ENCODE measurements around the gene HDAC4. TPM values are rescaled to one million over a fixed set of nuclear protein-coding genes. Genes with fewer than 3 reads are reported as not detected.

Gene HDAC4
- total and polyA plus RNA-seq, 9 of the 15 experiments (the other 6 are each of a cell fraction or from before 2014, with no cell fraction given): 0.11 to 20.2 (median 4.0) TPM

GRCh38 chr2:239197146-239197545 lies 203.7 kb downstream of the HDAC4 start:
- TF ChIP-seq SMAD4 (CRISPR knock-in tag; conservative IDR thresholded peaks at IDR 0.05) (no peak), TSC22D4 (tag; IDR thresholded peaks at IDR 0.05) (no peak), TAL1 (IDR thresholded peaks at IDR 0.05) (no peak), PTTG1 (tag; IDR thresholded peaks at IDR 0.05; ENCODE audit: low read depth) (no peak), SP2 (IDR thresholded peaks at IDR 0.05; ENCODE audit: extremely low read depth, low read depth, low read length, poor library complexity, severe bottlenecking) (no peak), PML (IDR thresholded peaks at IDR 0.05; ENCODE audit: low read length) (no peak), C11orf30 (IDR thresholded peaks at IDR 0.05; ENCODE audit: low read depth) (no peak), MBD2 (IDR thresholded peaks at IDR 0.05; ENCODE audit: borderline replicate concordance, low read depth) (no peak)
- TF ChIP-seq, protein P1, sequence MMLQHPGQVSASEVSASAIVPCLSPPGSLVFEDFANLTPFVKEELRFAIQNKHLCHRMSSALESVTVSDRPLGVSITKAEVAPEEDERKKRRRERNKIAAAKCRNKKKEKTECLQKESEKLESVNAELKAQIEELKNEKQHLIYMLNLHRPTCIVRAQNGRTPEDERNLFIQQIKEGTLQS (IDR thresholded peaks at IDR 0.05): no peak
- TF ChIP-seq, protein P1 (CRISPR knock-in tag; conservative IDR thresholded peaks at IDR 0.05): no peak
- no peaks in the 10 kb centered on the region for H4K20me1 ChIP-seq (replicated peaks; ENCODE audit: control insufficient read depth, insufficient read depth, low read length)
- H3K27me3 ChIP-seq (ENCODE audit: control insufficient read depth in 2 of 2, insufficient read depth in 2 of 2, low read length in 2 of 2): no peaks in the 10 kb centered on the region
- intact Hi-C loops (cut with micrococcal nuclease): no loop called here
- H3K9ac ChIP-seq (ENCODE audit: insufficient read depth in 1 of 2, low read depth in 2 of 2, low read length in 2 of 2): no peak overlapping the region
- POLR2A ChIA-PET: interaction anchor here (0.6 kb wide), 1 partner anchor 480 kb away, joined by 3 read pairs; no protein-coding TSS in a partner anchor
- H3K79me2 ChIP-seq (ENCODE audit: control insufficient read depth, insufficient read depth, low read length): no peaks in the 10 kb centered on the region
- CTCF ChIA-PET (ENCODE audit: low intra/inter-chr PET ratio): no interaction called here
- 90% methylated on average over 18 of the region's 19 CpGs for WGBS (ENCODE audit: insufficient coverage, low coverage, missing lambda C conversion rate)
- no peaks in the 10 kb centered on the region for H3K36me3 ChIP-seq (ENCODE audit: control insufficient read depth, insufficient read depth, low read length)
- FAIRE-seq (no peak), DNase-seq (ENCODE audit: extremely low read depth in 1 of 4, low spot score in 3 of 4) (no peak), ATAC-seq (no peak)
- H3K27ac ChIP-seq (ENCODE audit: extremely low read depth, low read depth, low read length): no peak overlapping the region
- no peak overlapping the region for H3K4me3 ChIP-seq
- H2AFZ ChIP-seq (ENCODE audit: low read depth, low read length): no peak overlapping the region
- no peak overlapping the region for H3K4me2 ChIP-seq (ENCODE audit: insufficient read depth, low read length)
- H3K4me1 ChIP-seq (replicated peaks in 1 of 2; ENCODE audit: control insufficient read depth in 2 of 2, insufficient read depth in 2 of 2, low read length in 2 of 2): peaks cover 0 to 3% of the 10 kb centered on the region in 2 experiments; a peak in 1 of 5 replicates
- no peaks in the 10 kb centered on the region for H3K9me1 ChIP-seq (ENCODE audit: control insufficient read depth, insufficient read depth, low read length)
- in situ Hi-C loops (cut with MboI): no loop called here
- H3K9me3 ChIP-seq (replicated peaks; ENCODE audit: control insufficient read depth, insufficient read depth, low read depth, low read length): no peaks in the 10 kb centered on the region
- BruUV-seq (replicated peaks): no TSS peak
